HG02798 (cell line): Measurements from ENCODE around the gene IKZF3.
"Not testable (repeated sequence)": the region's sequence is repeated elsewhere in the genome, so short reads cannot be mapped to it uniquely, and the experiment has no call there.

Source experiments
- ATAC-seq: cut with Tn5 transposase; IDR thresholded peaks from one replicate; pipeline ENCODE4 v1.9.1; 2021; ENCODE audit warnings: mild to moderate bottlenecking; ENCODE audit not compliant: unreplicated experiment, poor library complexity

IKZF3 gene

GRCh38 chr17:39863918-39864746 is at the start of gene IKZF3:
Gene IKZF3 (minus strand): TSS chr17:39864312. CDS start chr17:39864126, 186 bp downstream.
- peak; percentile 57 for ATAC-seq

GRCh38 chr17:39908789-39909352 is 44.8 kb upstream of the IKZF3 start:
- ATAC-seq: no peak

- no peak for ATAC-seq
These were observed 40.8 kb upstream of the IKZF3 start for GRCh38 chr17:39904990-39905288.

GRCh38 chr17:39903158-39903884 is 39.2 kb upstream of the IKZF3 start:
- ATAC-seq: no peak

GRCh38 chr17:39902027-39902426 is 37.9 kb upstream of the IKZF3 start:
- ATAC-seq: not testable (repeated sequence)

GRCh38 chr17:39899215-39899614 is 35.1 kb upstream of the IKZF3 start:
- ATAC-seq: no peak

GRCh38 chr17:39898088-39898487 is 34.0 kb upstream of the IKZF3 start:
- no peak for ATAC-seq

GRCh38 chr17:39894681-39895376 is 30.7 kb upstream of the IKZF3 start:
- ATAC-seq: no peak

GRCh38 chr17:39889200-39889599 is 25.1 kb upstream of the IKZF3 start:
- no peak for ATAC-seq

GRCh38 chr17:39887078-39887477 is 23.0 kb upstream of the IKZF3 start:
- ATAC-seq: no peak

- ATAC-seq: not testable (repeated sequence)
These were observed 22.0 kb upstream of the IKZF3 start for GRCh38 chr17:39886102-39886501.

- ATAC-seq: no peak
These were observed 8.6 kb upstream of the IKZF3 start for GRCh38 chr17:39872751-39873150.

GRCh38 chr17:39871801-39872200 is 7.7 kb upstream of the IKZF3 start:
- ATAC-seq: no peak

GRCh38 chr17:39870776-39871175 is 6.7 kb upstream of the IKZF3 start:
- ATAC-seq: no peak

GRCh38 chr17:39868554-39868942 is 4.4 kb upstream of the IKZF3 start:
- no peak for ATAC-seq

- ATAC-seq: peak; percentile 6
These were observed 3.9 kb upstream of the IKZF3 start, which contains the start of gene ZPBP2 for GRCh38 chr17:39867880-39868553. Gene ZPBP2 (plus strand): TSS chr17:39868202. CDS start chr17:39868355, 153 bp downstream.

- peak; percentile 58 for ATAC-seq
These were observed 3.2 kb upstream of the IKZF3 start for GRCh38 chr17:39867084-39867879.

GRCh38 chr17:39866013-39866730 is 2.1 kb upstream of the IKZF3 start:
- no peak for ATAC-seq
